Measurements from ENCODE around the gene DIDO1.

DIDO1 gene

DNA sequence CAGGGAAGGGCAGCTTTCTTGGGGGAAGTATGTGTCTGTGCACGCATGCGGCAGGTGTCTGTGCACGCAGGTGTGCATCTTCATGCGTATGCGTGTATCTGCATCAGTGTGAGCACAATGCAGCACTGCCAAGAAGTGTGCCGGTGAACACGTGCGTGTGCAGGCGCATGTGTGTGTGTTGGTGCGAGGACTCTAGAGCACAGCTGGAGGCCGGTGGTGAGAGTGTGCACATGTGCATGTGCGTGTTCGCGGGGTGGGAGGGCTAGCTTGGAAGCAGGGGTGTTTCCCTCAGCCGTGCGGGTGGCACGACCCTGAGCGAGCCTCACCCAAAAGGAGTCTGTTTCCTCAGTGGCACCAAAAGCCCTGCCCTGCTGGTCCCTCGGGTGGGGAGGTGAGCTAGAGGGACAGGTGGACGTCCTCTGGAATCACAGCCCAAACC lies 33.7 kb upstream of the DIDO1 start:
- no peak overlapping the region for H3K27ac ChIP-seq
- TF ChIP-seq, protein P1, sequence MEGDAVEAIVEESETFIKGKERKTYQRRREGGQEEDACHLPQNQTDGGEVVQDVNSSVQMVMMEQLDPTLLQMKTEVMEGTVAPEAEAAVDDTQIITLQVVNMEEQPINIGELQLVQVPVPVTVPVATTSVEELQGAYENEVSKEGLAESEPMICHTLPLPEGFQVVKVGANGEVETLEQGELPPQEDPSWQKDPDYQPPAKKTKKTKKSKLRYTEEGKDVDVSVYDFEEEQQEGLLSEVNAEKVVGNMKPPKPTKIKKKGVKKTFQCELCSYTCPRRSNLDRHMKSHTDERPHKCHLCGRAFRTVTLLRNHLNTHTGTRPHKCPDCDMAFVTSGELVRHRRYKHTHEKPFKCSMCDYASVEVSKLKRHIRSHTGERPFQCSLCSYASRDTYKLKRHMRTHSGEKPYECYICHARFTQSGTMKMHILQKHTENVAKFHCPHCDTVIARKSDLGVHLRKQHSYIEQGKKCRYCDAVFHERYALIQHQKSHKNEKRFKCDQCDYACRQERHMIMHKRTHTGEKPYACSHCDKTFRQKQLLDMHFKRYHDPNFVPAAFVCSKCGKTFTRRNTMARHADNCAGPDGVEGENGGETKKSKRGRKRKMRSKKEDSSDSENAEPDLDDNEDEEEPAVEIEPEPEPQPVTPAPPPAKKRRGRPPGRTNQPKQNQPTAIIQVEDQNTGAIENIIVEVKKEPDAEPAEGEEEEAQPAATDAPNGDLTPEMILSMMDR (conservative IDR thresholded peaks at IDR 0.05): no peak

DNA sequence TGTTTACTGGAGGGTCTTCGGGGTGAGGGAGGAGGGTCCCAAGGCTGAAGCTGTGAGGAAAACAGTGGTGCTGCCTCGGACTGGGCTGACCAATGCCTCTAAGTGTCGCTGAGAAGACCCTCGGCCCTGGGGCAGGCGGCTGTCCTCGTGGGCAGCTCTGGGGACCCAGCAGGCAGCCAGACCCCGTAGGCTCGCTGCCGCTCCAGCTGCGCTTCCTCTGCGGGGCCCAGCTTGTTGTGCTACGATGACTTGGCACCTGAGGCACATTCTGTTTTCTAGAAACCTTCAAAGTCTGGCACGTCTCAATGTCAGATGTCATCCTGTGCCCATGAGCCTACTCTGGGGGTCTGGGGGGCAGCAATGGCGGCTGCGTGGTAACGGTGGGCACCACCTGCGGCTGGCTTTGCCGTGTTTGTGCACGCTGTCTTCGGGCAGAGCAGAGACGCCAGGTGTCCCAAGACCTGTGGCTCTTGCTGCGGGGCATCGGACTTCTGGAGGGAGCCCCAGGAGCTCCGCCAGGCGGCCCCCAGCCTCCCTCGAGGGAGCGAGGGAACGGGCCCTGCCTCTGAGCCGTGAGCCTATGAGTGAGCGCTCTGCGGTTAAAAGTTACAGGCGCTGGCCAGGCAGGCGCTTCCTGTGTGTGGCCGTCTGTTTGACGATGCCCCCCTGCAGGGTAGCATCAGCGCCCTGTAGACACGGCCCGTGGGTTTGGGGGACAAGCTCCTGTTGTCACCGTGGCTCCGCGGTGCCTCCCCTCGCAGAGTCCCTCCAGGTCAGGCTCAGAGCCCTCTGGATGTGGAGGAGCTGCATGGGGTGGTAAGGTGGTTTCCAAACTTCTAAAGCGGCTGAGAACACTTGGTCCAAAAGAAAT lies 33.0 kb upstream of the DIDO1 start:
- H3K27ac ChIP-seq: no peak overlapping the region
- TF ChIP-seq, protein P1 (conservative IDR thresholded peaks at IDR 0.05): no peak

DNA sequence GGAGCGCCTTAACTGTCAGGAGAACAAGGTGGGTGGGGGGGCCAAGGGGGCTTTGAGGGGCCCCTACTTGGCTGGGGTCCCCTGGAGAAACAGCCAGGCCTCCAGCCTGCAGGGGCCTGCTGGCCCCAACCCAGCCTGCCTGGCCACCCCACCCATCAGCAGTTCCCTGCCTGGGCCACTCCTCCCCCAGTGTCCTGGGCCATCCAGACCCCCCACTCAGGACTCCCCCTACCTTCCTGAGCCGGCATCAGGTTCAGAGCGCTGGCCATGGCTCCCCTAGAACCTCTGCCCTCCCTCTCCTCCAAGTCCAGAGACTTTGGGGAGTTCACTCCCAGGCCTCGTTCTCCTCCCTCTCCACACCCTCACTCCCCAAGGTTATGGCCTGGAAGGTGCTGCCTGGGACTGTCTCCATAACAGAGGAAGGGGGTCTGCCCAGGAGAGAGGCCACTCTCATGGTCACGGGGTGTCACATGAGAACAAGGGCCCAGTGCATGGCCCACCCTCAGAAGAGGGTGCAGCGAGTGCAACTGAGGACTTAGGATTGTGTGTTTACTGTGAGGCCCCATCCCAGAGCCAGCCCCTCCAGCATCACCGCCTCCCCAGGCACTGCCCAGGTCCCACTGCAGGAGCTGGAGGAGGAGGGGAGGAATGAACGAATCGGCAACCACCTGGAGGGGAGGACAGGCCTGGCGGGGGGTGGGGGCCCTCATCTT lies 32.2 kb upstream of the DIDO1 start:
- no peak overlapping the region for H3K27ac ChIP-seq

DNA sequence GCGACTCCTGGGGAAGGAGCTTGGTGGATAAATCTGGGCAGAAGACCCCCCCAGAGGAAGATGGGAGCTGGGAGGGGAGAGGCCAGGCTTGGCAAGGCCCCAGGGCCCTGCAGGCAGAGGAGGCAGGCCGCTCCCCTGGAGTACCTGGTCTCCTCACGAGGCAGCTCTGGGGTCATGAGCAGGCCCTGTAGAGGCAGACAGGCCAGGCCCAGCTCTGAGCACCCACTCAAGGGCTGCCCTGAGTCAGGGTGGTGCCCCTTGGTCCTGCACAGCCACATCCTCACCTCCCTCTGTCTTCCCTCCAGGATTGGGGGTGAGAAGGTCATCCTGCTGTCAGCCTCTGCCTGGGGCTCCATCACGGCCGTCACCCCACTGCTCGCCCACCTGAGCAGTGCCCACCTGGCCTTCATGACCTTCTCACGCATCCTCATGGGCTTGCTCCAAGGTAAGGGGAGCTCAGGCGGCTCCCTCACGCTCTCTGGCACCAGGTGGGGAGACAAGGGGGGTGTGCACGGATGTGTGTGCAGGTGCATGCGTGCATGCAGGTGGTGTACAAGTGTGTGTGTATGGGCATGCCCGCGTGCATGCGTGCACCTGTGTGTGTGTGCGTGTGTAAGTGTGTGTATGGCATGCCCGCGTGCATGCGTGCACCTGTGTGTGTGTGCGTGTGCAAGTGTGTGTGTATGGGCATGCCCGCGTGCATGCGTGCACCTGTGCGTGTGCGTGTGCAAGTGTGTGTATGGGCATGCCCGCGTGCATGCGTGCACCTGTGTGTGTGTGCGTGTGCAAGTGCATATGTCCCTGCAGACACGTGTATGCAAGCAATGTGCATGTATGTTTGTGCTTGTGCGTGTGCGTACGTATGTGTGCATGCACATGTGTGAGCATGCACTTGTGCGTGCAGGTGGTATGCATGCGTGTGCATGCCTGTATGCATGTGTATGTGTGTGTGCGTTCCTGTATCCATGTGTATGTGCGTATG lies 31.1 kb upstream of the DIDO1 start:
- TF ChIP-seq, protein P1 (conservative IDR thresholded peaks at IDR 0.05): no peak
- no peak overlapping the region for H3K27ac ChIP-seq

More for the DNA sequence above, 32.2 kb upstream of the DIDO1 start:
- TF ChIP-seq, protein P1 (conservative IDR thresholded peaks at IDR 0.05): no peak

DNA sequence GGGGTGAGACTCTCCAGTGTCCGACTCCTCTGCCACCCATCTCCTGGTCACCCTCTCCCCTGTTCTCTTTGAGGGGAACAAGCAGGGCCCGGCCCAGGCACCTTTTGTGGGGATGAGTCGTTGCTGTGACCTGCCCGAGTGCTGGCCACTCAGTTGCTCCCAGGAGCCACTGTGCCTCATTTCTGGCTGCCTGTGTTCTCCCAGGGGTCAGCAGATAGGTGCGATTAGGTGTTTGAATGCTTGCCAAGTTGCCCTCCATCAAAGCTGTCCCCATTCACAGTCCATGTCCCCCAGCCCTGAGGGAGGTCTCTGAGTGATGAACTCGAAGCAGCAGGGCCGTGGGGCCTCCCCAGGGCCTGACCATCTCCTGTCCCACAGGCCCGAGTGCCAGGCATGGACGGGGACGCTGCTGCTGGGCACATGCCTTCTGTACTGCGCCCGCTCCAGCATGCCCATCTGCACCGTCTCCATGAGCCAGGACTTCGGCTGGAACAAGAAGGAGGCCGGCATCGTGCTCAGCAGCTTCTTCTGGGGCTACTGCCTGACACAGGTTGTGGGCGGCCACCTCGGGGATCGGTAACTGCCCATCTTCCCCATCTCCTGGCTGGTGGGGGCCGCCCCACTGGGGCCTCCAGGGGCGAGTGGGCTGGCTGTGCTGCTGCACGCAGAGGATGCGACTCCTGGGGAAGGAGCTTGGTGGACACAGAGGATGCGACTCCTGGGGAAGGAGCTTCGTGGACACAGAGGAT lies 30.3 kb upstream of the DIDO1 start:
- peak overlapping the region; percentile 53 for H3K27ac ChIP-seq
- TF ChIP-seq, protein P1 (conservative IDR thresholded peaks at IDR 0.05): no peak

DNA sequence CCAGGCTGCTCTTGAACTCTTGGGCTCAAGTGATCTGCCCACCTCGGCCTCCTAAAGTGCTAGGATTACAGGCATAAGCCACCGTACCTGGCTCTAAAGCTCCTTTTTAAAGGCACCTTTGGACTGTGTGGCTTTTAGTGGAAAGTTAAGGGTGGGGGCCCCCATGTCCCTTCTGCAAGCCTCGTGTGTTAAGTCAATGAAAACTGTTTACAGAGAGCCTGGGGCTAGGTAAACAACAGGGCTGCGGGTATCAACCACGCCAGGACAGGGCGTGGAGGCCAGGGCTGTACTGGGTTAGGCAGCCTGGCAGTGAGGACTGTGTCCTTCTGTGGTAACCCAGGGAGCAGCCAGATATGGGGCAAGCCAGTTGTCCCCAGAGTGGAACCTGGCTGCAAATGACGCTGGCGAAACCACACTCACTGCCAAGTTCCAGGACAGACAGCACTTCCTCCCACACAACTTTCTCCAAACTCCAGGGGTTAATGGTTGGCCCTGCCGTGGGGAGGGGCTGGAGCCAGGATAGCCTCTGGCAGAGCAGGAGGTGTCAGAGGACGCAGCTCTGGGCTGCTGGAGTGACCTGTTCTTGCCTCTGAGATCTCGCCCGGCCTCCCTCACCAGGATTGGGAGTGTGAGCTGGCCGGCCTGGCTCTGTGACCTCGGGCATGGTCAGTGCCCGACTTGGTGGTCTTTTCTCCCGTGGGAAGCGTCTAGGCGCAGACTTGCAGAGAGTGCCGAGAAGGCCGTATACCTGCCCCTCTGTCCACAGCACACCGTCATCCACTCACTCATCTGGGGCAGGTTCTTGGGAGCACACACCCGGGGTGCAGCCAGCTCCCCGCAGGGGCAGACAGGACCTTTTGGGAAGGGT lies 29.4 kb upstream of the DIDO1 start:
- peak overlapping the region; percentile 53 for H3K27ac ChIP-seq
- TF ChIP-seq, protein P1 (conservative IDR thresholded peaks at IDR 0.05): no peak
